ENCODE measurements around the gene GSG1.

DNA sequence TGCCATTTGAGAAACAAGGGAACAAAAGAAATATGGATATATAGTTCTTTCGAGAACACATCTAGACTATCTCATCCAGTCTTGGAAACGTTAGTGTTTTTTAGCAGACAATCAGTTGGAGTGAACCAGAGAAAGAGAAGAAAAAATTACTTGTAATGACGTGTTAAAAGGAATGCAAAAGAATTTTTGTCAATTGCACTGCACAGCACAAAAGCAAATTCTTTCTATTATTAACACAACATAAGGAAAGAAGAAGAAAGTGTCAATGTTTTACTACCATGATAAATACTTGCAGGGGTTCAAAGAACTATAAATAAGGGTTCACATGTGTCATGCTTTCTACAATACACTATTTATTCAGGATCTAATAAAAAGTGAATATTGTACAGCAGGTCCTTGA lies 27.5 kb upstream of the GSG1 start:
- TF ChIP-seq, protein P1, sequence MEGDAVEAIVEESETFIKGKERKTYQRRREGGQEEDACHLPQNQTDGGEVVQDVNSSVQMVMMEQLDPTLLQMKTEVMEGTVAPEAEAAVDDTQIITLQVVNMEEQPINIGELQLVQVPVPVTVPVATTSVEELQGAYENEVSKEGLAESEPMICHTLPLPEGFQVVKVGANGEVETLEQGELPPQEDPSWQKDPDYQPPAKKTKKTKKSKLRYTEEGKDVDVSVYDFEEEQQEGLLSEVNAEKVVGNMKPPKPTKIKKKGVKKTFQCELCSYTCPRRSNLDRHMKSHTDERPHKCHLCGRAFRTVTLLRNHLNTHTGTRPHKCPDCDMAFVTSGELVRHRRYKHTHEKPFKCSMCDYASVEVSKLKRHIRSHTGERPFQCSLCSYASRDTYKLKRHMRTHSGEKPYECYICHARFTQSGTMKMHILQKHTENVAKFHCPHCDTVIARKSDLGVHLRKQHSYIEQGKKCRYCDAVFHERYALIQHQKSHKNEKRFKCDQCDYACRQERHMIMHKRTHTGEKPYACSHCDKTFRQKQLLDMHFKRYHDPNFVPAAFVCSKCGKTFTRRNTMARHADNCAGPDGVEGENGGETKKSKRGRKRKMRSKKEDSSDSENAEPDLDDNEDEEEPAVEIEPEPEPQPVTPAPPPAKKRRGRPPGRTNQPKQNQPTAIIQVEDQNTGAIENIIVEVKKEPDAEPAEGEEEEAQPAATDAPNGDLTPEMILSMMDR (IDR thresholded peaks at IDR 0.05): no peak
- TF ChIP-seq ZFX (IDR thresholded peaks at IDR 0.05; ENCODE audit: borderline replicate concordance): no peak

Measured in 22Rv1 (cell line).